Sciatic nerve (tissue), 2 donors: ENCODE data around the gene UBE2N. TPM values are rescaled to one million over a fixed set of nuclear protein-coding genes. Genes with fewer than 3 reads are reported as not detected.
"Not testable (repeated sequence)": the region's sequence is repeated elsewhere in the genome, so short reads cannot be mapped to it uniquely, and the experiment has no call there.

ENCODE experiments used
- ATAC-seq: fragments of 200-7000 bp; cut with Tn5 transposase; one replicate; pipeline ENCODE4 v1.9.1; 2020; ENCODE audit warnings: mild to moderate bottlenecking, moderate library complexity
- DNase-seq: peaks from one replicate; pipeline ENCODE4 v3.0.0-alpha.2; 2020; ENCODE audit warnings: low spot score
- intact Hi-C: fragments of 100-400 bp; cut with DNase I; formaldehyde crosslinking; loops from one replicate; pipeline ENCODE4 v1.14.2; 2022
- total RNA-seq: library from RNA; stranded (reverse); fragmentation: NEBNext Ultra II Directional; extraction: Animal tissue kit (Norgen Biotek cat#: 25700); gene quantifications from one replicate; pipeline ENCODE4 v1.2.1, GENCODE V29; 2021
- donor health status: DM: no; HTN: no; CAD: no.
- donor health status: DM: no; HTN: no; CAD: no.

UBE2N gene
- total RNA-seq, 1 donor from 2014 or later = 58.4 TPM

DNA sequence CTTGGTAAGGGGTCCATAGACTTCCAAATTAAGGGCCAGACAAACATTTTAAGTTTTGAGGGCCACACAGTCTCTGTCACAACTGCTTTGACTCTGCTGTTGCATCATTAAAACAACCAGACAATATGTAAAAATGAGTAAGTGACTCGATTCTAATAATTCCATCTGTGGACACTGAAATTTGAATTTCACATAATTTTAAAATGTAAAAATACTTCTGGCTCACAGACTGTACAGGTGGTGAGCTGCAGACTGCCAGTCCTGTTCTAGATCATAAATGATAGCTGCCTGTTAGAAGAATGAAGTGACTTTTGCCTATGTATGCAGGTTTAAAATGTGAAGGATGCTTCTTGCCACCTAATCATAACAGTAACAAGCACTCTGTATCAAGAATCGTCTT lies 48.3 kb downstream of the UBE2N start:
- intact Hi-C loops = loop anchor here (10.0 kb wide), 1 partner anchor 409 kb away; no protein-coding TSS in a partner anchor
- ATAC-seq (no peak), DNase-seq (no peak)

DNA sequence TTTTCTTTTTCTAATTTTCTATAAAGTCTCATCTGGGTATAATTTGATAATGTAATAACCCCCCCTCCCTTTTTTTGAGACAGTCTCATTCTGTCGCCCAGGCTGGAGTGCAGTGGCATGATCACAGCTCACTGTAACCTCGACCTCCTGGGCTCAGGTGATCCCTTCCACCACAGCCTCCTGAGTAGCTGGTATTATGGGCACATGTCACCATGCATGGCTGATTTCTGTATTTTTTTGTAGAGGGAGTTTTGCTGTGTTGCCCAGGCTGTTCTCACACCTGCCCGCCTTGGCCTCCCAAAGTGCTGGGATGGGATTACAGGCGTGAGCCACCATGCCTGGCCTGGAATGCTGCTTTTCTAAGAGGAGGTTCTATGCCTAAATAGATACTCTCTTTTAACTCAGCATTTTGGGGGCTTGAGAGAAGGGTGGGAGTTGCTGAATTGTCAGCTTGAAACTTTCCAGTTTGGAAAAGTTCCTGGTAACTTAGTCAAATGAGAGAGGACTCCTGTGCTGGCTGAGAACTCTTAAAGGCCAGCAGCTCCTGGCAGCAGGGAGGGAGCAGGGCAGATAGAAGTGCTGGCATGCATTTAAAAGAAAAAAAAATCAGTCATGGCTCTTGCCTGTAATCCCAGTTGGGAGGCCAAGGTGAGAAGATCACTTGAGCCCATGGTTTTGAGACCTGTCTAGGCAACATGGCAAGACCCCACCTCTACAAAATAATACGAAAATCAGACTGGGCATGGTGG lies 51.0 kb downstream of the UBE2N start:
- intact Hi-C loops = loop anchor here (10.0 kb wide), 1 partner anchor 406 kb away; no protein-coding TSS in a partner anchor
- DNase-seq = no peak
- no peak for ATAC-seq

DNA sequence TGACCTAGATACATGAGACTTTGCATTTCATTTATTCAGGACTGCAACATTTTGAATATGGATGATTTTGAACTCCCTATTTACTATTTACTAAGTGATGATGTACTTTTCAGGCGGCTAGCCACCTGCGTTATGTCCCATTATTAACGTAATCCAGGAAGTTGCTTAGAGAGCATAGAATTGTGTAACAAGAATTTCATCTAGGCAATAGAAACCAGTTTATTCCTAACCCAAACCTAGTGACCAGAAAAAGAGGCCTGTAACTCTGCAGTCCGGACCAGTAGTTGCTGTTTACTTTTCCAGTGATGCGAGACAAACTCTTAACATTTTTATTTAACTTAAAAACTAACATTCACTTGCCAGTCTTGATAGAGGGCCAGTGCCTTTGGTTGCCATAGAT lies 51.7 kb downstream of the UBE2N start:
- intact Hi-C loops = loop anchor here (10.0 kb wide), 1 partner anchor 405 kb away; no protein-coding TSS in a partner anchor
- ATAC-seq (no peak), DNase-seq (no peak)

DNA sequence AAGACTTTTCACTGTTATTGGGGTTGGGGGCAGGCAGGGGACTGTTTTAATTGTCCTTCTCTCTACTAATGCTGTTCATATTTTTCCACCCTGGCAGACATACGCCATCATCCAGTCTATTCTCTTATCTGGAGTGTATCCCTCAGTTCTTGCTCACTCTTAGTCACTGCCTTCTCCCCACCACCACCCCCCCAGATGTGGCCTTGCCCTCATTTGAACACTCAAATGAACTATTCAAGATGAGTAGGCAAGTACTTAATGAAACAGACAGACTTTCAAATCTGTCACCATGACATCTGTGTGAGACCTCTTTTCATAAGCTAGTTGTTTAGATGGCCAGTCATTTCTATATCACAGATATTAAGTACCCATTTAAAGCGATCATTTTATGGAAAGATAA lies 54.0 kb downstream of the UBE2N start:
- ATAC-seq (no peak), DNase-seq (no peak)
- intact Hi-C loops = no loop called here

DNA sequence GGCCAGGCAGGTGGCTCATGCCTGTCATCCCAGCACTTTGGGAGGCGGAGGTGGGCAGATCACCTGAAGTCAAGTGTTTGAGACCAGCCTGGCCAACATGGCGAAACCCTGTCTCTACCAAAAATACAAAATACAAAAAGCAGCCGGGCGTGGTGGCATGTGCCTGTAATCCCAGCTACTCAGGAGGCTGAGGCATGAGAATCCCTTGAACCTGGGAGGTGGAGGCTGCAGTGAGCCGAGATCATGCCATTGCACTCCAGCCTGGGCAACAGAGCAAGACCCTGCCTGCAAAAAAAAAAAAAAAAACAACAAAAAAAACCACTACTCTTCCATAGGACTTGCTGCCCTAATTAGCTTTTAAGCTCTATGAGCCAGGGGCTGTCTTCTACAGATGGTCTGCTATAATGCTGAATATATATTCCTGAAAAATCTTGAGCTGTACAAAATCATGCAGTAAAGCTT lies 59.7 kb downstream of the UBE2N start:
- DNase-seq, intact Hi-C loops, ATAC-seq: not testable (repeated sequence)

DNA sequence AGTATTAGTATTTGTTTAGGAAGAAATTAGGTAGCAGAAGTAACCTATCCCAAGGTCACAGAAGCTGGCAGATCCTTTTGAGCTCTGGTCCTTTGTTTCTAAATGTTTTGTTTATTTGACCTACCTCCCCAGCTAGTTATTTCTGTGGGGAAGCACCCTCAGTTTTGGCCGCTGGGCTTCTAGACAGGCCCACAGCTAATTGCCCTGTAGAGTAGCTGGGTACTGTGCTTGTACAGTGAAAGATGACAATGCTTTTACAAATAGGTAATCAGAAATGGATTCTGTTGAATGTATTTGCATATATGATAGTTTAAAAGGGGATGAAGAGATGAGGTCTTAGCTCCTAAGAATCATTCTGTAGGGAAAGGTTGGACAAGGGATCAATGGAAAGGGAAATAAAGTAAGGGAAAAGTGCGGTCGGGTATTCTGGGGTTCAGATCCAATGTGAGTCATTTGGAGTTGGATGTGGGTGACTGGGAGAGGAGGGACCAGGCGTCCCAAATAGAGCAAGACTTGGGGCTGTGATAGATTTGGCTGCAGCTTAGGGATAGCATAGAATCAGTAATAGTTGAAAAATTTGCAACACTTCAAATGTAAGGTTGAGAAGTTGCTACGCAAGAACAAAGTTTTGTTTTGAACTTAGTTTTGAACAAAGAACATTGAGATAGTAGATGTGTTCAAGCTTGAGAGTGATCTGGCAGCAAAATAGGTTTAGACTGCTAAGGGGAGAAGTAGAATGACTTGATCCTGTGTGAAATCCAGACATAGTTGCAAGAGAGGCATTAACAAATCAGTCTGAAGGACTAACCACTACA lies 60.4 kb downstream of the UBE2N start:
- no peak for ATAC-seq
- intact Hi-C loops = no loop called here
- DNase-seq = no peak

DNA sequence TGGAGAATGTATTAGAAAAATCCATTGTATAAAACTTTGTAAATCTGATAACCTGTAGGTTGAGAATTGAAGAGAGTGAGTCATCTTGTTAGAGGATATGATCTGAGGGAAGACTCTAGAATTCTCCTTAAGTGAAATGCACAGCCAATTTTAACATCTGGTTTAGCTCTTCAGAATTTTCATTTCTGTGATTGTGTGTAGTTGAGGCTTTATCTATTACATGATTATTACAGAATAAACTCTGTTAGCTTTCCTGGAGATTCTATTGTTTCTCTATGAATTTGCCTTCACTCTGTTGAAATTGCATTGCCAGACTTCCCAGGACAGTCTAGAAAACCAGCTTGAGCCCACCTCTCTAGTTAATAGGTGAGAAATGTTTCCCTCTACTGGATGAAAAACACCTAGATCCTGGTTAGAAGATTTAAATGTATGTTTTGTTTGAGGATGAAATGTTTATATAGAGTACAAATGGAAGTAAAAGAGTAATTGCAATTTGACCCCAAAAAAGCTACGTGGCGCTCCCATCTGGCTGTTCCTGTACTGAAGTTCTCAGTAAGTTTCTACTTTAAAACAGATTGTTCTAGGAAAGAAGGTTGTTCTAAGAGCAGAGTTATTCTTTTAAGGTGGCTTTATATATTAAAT lies 61.1 kb downstream of the UBE2N start:
- intact Hi-C loops = no loop called here
- DNase-seq = no peak
- no peak for ATAC-seq

DNA sequence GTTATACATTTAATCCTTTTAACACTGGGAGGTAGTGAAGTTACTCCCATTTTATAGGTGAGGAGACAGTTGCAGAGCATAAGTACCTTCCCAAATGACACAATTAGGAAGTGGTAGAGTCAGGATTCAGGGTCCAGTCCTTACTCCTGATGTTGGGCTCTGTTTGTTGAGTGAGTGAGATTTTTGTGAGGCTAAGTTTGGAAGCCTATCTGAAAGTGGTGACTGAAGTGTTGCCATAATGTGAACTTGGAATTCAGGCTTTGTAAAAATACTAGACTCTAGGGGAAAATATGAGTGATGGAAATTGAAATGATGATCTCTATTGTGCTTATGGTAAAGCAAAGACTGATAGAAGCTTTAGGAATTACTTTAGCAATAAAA lies 61.8 kb downstream of the UBE2N start:
- no peak for DNase-seq
- intact Hi-C loops = no loop called here
- ATAC-seq = no peak

DNA sequence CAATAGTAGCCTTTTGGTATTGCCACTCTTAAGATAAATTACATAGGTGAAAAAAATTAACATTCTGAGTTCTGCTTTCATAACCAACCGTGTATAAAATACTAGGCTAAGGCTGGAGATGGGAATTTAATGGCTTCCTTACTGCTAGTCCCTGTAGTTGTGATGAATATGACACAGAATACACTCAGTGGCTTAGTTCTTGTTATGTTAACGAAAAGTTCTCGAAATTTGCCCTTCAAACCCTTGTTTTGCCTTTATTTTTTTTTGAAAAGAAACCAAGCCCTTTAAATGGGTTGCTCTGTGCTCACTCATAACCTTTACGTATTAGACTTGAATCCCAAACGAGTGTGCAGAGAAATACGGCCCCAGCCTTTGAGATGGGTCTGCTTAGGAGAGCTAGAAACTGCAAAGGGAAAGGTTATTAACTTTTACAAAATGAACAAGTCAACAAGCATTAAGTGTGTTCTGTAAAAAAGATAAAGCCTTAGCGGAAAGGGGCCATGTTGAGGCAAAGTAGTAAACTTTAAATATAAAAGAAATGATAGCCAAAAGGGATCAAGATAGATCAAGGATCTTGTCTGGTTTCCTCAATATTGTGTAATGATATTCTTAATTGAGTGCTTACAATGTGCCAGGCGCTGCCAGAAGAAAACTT lies 62.3 kb downstream of the UBE2N start:
- ATAC-seq (no peak), DNase-seq (no peak)
- intact Hi-C loops = no loop called here

DNA sequence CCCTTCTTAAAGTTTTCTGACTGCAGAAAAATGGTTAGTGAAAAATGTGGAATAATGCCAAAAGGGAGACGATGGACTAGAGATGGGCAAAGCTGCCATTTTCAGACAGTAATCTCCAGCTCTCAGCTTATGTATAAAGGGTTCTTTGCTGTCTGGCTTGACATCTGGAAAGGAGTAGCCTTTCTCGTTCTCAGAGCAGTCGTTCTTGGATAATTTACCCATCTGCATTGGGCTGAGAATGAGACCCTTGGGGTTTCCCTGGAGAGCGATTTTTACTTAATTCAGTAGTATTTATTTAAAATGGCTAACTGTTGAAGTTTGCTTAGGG lies 62.8 kb downstream of the UBE2N start:
- DNase-seq (no peak), ATAC-seq (no peak)
- intact Hi-C loops = no loop called here

DNA sequence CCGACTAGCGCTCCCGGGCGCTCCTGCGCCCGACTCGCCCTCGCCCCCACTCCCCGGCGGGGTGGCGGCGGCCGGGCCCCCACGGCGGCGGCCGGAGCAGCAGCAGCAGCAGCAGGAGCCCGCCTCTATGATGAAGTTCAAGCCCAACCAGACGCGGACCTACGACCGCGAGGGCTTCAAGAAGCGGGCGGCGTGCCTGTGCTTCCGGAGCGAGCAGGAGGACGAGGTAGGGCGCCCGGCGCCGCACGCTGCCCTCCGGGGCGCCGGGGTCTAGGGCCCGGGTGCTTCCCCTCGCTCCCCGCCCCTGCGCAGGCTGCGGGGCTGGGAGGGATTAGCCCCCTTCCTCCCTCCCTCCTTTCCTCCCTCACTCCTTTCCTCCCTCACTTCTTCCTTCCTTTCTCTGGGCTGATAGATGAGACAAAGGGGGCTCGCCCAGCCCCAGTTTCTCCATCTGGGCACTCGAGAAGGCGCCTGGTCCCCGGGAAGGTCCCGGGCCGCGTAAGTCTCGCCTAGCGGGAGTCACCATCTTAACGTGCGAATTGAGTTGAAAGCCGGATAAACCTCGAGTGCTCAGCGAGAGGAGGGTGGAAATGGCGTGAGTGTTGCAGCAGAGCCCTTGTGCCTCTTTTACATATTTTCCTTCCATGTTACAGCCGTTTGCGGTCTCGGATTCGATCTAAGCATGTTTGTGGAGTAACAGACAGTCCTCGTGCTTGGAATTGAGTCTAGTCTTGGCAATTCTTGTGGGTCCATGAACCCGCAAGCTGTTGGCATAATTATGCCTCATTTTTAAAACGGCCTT lies 63.4 kb downstream of the UBE2N start:
- intact Hi-C loops = not testable (repeated sequence)
- DNase-seq = peak; percentile 68
- peak; percentile 37 for ATAC-seq

DNA sequence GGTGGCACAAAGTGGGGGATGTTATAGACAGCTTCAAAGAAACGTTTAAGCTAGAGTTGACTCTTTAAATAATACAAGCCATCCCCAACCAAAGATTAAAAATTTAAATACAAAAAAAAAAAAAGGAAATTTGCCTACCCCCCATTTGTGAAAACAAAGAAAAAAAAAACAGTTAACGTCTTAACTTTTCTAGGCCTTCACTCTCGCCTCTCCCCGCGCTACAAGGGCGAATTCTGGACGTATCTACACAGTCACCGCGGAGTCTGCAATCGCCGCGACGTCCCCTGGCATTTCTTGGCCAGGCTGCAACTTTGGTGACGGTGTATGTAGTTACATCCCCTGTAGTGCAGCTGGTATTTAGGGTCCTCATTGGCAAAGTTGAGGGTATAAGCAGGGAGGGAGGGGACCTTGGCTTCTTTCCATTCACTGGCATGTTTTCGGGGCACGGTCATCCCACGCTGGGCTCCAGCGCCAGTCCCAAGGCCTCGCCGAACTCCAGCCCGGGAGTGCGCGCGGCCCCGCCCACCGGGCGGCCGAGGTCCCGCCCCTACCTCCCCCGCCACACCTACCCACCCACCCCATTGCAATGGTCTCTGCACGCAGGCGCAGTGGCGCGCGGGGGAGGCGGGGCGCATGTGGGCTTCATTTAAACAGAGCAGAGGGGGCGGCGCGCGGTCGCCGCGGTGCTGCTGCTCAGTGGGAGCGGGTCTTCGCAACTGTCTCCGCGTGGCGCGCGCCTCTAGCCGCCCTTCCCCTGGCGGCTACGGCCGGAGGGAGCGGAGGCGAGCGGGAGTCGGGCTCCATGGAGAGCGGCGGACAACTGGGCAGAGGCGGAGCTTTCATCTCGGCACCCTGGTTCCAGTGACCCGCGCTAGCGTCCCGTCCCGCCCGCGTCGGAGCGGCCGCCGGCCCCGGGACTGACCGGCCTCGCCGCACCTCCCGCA lies 64.2 kb downstream of the UBE2N start, which contains the start of gene NUDT4:
Gene NUDT4, plus strand, starts transcription at position 674 of the 944 bp plus-strand sequence. CDS start 398 bp downstream, outside the sequence.
- intact Hi-C loops = no loop called here
- ATAC-seq (peak; percentile 95), DNase-seq (peak; percentile 99)

DNA sequence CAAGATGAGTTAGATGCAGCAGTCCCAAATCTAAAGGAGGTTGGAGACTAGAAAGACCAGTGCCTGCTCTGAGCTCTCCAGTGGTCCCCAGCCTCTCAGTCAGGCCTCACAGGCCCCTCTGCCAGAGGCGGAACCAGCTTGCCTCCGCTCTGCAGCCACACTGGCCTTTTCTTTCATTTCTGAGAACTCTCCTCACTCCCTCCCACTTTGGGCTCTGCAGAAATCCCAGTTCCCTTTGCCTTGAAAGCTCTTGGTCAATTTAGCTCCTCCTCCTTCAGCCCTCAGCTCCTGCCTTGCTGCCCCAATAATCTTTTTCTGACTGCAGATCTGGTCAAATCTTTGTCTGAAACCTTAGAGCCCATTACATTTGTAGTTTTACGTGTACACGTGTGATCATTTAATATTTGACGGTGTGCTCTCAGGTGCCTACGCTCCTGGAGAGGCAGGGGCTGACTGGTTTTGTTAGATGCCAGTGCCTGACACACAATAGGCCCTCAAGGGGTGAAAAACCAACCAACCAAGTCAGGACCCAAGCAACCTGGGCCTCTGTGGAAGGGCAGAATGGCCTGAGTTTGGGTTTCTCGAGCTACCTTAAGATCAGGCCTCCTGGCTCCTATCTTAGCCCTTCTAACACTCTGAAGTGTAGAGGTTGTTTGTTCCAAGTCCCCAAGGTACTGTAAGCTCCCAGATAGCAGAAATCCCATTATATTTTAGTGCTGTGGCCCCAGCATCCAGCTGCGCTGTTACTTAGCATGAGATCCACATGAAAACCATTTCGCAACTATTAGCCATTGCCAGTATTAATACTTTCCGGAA lies 65.1 kb downstream of the UBE2N start:
- ATAC-seq (peak; percentile 66), DNase-seq (peak; percentile 73)
- intact Hi-C loops = no loop called here

DNA sequence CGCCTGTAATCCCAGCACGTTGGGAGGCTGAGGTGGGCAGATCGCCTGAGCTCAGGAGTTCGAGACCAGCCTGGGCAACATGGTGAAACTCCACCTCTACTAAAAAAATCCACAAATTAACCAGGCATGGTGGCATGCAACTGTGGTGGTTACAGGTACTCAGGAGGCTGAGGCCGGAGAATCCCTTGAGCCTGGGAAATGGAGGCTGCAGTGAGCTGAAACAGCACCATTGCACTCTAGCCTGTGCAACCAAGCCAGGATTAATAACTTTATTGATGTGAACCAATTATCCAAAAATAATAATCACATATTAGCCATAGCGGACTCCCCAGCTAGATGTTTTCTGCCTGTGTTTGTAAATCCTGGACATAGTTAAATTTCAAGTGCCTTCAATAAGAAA lies 65.8 kb downstream of the UBE2N start:
- intact Hi-C loops = no loop called here
- ATAC-seq = no peak

DNA sequence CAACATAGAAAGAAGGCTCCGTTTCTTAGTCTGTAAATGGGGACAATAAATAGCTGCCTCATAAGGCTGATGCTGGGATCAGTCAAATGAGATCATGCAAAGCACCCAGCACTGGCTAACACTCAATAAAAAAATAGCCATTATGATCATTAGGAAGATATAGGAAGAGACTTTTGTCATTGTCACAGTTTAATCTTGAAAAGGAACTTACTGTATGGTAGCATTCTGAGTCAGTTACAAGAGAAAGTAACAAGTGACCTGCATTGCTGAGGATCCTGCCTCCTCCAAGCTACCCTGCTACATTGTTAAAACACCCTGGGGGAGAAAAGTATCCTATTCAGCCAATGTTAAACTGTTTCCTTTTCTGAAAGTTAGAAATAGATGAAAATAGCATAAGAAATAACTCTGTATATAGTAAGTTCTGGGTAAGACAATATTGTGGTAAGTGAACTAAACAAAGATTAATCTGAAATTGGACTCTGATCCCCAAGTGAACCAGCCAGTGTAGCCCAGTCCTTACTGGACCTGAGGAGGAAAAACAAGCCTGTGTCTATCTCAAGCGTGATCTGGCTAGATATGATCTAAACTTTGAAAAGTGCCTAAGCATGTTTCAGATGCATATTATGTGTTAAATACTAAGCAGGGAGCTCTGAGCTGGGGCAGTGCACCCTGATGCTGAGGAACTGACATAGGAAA lies 67.6 kb downstream of the UBE2N start:
- ATAC-seq (no peak), DNase-seq (no peak)
- intact Hi-C loops = no loop called here

More for the DNA sequence above, 65.8 kb downstream of the UBE2N start:
- no peak for DNase-seq

DNA sequence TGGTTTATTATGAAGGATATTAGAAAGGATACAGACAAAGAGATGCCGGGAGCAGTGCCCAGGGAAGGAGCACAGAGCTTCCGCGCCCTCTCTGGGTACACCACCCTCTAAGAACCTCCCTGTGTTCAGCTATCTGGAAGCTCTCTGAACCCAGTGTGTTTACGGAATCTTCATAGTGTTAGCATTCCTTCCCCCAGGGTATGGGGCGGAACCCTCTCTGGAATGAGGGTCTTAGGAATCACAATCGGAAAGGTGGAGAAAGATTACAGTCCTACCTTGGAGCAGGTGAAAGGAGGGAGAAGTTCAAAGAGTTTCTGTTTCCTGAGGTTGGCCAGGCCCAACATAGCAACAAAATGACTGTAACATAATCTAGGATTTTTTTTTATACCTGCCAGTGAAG lies 70.8 kb downstream of the UBE2N start:
- ATAC-seq = no peak
- intact Hi-C loops = no loop called here

More for the DNA sequence above, 70.8 kb downstream of the UBE2N start:
- DNase-seq = no peak
